GM21360 (cell line): Measurements from ENCODE around the gene GALM.
A peak's percentile ranks its signal among the peaks of the same experiment; 100 is the strongest.
"Not testable (repeated sequence)": the region's sequence is repeated elsewhere in the genome, so short reads cannot be mapped to it uniquely, and the experiment has no call there.

ENCODE experiments used
- ATAC-seq: cut with Tn5 transposase; IDR thresholded peaks from one replicate; pipeline ENCODE4 v1.9.1; 2021; ENCODE audit warnings: mild to moderate bottlenecking, moderate library complexity; ENCODE audit not compliant: unreplicated experiment

Gene GALM

GRCh38 chr2:38665854-38666555, at the start of gene GALM:
Gene GALM, plus strand, starts transcription at chr2:38666114. Its CDS starts 48 bp downstream, at chr2:38666162.
- no peak for ATAC-seq

GRCh38 chr2:38617301-38617700, 48.6 kb upstream of the GALM start:
- no peak for ATAC-seq

GRCh38 chr2:38619458-38620164, 46.3 kb upstream of the GALM start:
- ATAC-seq: no peak

- no peak for ATAC-seq
Measured at GRCh38 chr2:38620282-38620977, 45.5 kb upstream of the GALM start.

- ATAC-seq: no peak
Measured at GRCh38 chr2:38621018-38621417, 44.9 kb upstream of the GALM start.

GRCh38 chr2:38622210-38622609, 43.7 kb upstream of the GALM start:
- ATAC-seq: no peak

GRCh38 chr2:38626326-38627035, 39.4 kb upstream of the GALM start:
- ATAC-seq: no peak

GRCh38 chr2:38627391-38627790, 38.5 kb upstream of the GALM start:
- no peak for ATAC-seq

GRCh38 chr2:38629684-38630083, 36.2 kb upstream of the GALM start:
- ATAC-seq: no peak

- ATAC-seq: no peak
Measured at GRCh38 chr2:38631976-38632375, 33.9 kb upstream of the GALM start.

- no peak for ATAC-seq
Measured at GRCh38 chr2:38632980-38633379, 32.9 kb upstream of the GALM start.

- no peak for ATAC-seq
Measured at GRCh38 chr2:38633895-38634294, 32.0 kb upstream of the GALM start.

GRCh38 chr2:38634684-38635083, 31.2 kb upstream of the GALM start:
- ATAC-seq: peak; percentile 75

- ATAC-seq: no peak
Measured at GRCh38 chr2:38635139-38635538, 30.8 kb upstream of the GALM start.

GRCh38 chr2:38636069-38636468, 29.8 kb upstream of the GALM start:
- ATAC-seq: no peak

- ATAC-seq: not testable (repeated sequence)
Measured at GRCh38 chr2:38642373-38643017, 23.4 kb upstream of the GALM start.

GRCh38 chr2:38643021-38643671, 22.8 kb upstream of the GALM start:
- ATAC-seq: no peak

GRCh38 chr2:38643683-38644511, 22.0 kb upstream of the GALM start:
- not testable (repeated sequence) for ATAC-seq

- ATAC-seq: no peak
Measured at GRCh38 chr2:38648107-38648761, 17.7 kb upstream of the GALM start.
